ENCODE data around the gene PKP3.

The PKP3 gene

GRCh38 chr11:441418-442274 lies 47.6 kb downstream of the PKP3 start, which contains the start of gene ANO9:
Gene ANO9 (minus strand): TSS chr11:442011. CDS start chr11:441926, 85 bp downstream.
- POLR2A ChIA-PET: no interaction called here
- CTCF ChIA-PET: interaction anchor here (1.5 to 2.5 kb wide), 2 partner anchors 45 to 77 kb away, joined by 3 to 11 read pairs; no protein-coding TSS in a partner anchor
- peak; percentile 90 for DNase-seq (ENCODE audit: extremely low spot score)
- no peak for TF ChIP-seq CTCF (IDR thresholded peaks at IDR 0.05; ENCODE audit: control extremely low read depth, extremely low read depth, low read depth, missing control alignments)

- no peak for TF ChIP-seq CTCF (IDR thresholded peaks at IDR 0.05; ENCODE audit: control extremely low read depth, extremely low read depth, low read depth, missing control alignments)
- CTCF ChIA-PET: interaction anchor here (1.7 to 1.9 kb wide), 2 partner anchors 76 to 191 kb away, joined by 4 to 7 read pairs; no protein-coding TSS in a partner anchor
- no peak for DNase-seq (ENCODE audit: extremely low spot score)
- POLR2A ChIA-PET: no interaction called here
Observed at GRCh38 chr11:442611-443081, 48.6 kb downstream of the PKP3 start.

- TF ChIP-seq CTCF (IDR thresholded peaks at IDR 0.05; ENCODE audit: control extremely low read depth, extremely low read depth, low read depth, missing control alignments): no peak
- DNase-seq (ENCODE audit: extremely low spot score): no peak
- POLR2A ChIA-PET: interaction anchor here (1.1 kb wide), 1 partner anchor 236 kb away, joined by 3 read pairs; the partner anchor contains the start of genes BET1L and RIC8A
- CTCF ChIA-PET: interaction anchor here (1.7 to 1.9 kb wide), 2 partner anchors 75 to 192 kb away, joined by 4 to 7 read pairs; no protein-coding TSS in a partner anchor
Observed at GRCh38 chr11:443542-444199, 49.7 kb downstream of the PKP3 start.

GRCh38 chr11:444396-445144 lies 50.6 kb downstream of the PKP3 start:
- CTCF ChIA-PET: interaction anchor here (1.1 to 2.0 kb wide), 3 partner anchors 11 to 193 kb away, joined by 3 to 5 read pairs (median 4); no protein-coding TSS in a partner anchor
- DNase-seq (ENCODE audit: extremely low spot score): no peak
- no peak for TF ChIP-seq CTCF (IDR thresholded peaks at IDR 0.05; ENCODE audit: control extremely low read depth, extremely low read depth, low read depth, missing control alignments)
- POLR2A ChIA-PET: no interaction called here

GRCh38 chr11:445765-446588 lies 52.0 kb downstream of the PKP3 start:
- POLR2A ChIA-PET: no interaction called here
- TF ChIP-seq CTCF (IDR thresholded peaks at IDR 0.05; ENCODE audit: control extremely low read depth, extremely low read depth, low read depth, missing control alignments): no peak
- CTCF ChIA-PET: interaction anchor here (0.8 to 2.0 kb wide), 4 partner anchors 10 to 239 kb away, joined by 3 to 5 read pairs (median 3); partner anchors contain the start of genes BET1L and RIC8A
- no peak for DNase-seq (ENCODE audit: extremely low spot score)

Data from GM10248 (cell line).